GM23338 (cell line): ENCODE data around the gene NOP16. TPM values are rescaled to one million over a fixed set of nuclear protein-coding genes. Genes with fewer than 3 reads are reported as not detected.

Source experiments
- ATAC-seq: fragments of 200-7000 bp; cut with Tn5 transposase; 3 replicates; pipeline ENCODE4 v1.9.1; 2020
- DNase-seq: peaks from one replicate; pipeline ENCODE4 v3.0.0-alpha.2; 2015; ENCODE audit warnings: low spot score
- H2AFZ ChIP-seq: fragments of 200-600 bp; sonication (generic); 2 replicates; pipeline ENCODE4 v1.8.0; 2016; ENCODE audit warnings: antibody characterized with exemption, mild to moderate bottlenecking, moderate library complexity
- H3F3A ChIP-seq: fragments of 200-600 bp; sonication (generic); replicated peaks from 2 replicates; pipeline ENCODE4 v1.8.0; 2017; ENCODE audit warnings: antibody characterized with exemption, mixed run types, low read depth
- H3K27ac ChIP-seq: fragments of 200-600 bp; sonication (generic); 2 replicates; pipeline ENCODE4 v1.6.1; 2016; ENCODE audit warnings: low read depth
- H3K27me3 ChIP-seq: fragments of 200-600 bp; sonication (generic); 2 replicates; pipeline ENCODE4 v1.8.0; 2016; ENCODE audit warnings: mild to moderate bottlenecking, mixed run types, moderate library complexity; ENCODE audit not compliant: insufficient read depth
- H3K36me3 ChIP-seq: fragments of 200-600 bp; sonication (generic); 2 replicates; pipeline ENCODE4 v1.8.0; 2016; ENCODE audit warnings: mild to moderate bottlenecking; ENCODE audit not compliant: insufficient read depth
- H3K4me1 ChIP-seq: fragments of 200-600 bp; sonication (generic); 2 replicates; pipeline ENCODE4 v1.8.0; 2016; ENCODE audit warnings: mild to moderate bottlenecking, moderate library complexity; ENCODE audit not compliant: insufficient read depth
- H3K4me2 ChIP-seq: fragments of 200-600 bp; sonication (generic); 2 replicates; pipeline ENCODE4 v1.7.1; 2017; ENCODE audit warnings: mixed run types
- H3K4me3 ChIP-seq: fragments of 200-600 bp; sonication (generic); 2 replicates; pipeline ENCODE4 v1.6.1; 2016; ENCODE audit warnings: mixed run types
- H3K79me2 ChIP-seq: fragments of 200-600 bp; sonication (generic); replicated peaks from 2 replicates; pipeline ENCODE4 v1.8.0; 2017; ENCODE audit warnings: mild to moderate bottlenecking; ENCODE audit not compliant: insufficient read depth
- H3K9me2 ChIP-seq: fragments of 200-600 bp; sonication (generic); 2 replicates; pipeline ENCODE4 v1.8.0; 2017; ENCODE audit not compliant: insufficient read depth
- H4K20me1 ChIP-seq: fragments of 200-600 bp; sonication (generic); replicated peaks from 2 replicates; pipeline ENCODE4 v1.8.0; 2017; ENCODE audit warnings: mild to moderate bottlenecking; ENCODE audit not compliant: insufficient read depth
- H3K27ac Mint-ChIP-seq: 2 replicates; pipeline ENCODE4 v1.8.0; 2020; ENCODE audit warnings: inconsistent platforms, mild to moderate bottlenecking, moderate library complexity, mixed read lengths
- H3K27me3 Mint-ChIP-seq: 3 replicates; pipeline ENCODE4 v1.8.0; 2022; ENCODE audit warnings: low read depth, mild to moderate bottlenecking, moderate library complexity, mixed read lengths, inconsistent platforms; ENCODE audit not compliant: insufficient read depth, poor library complexity
- H3K36me3 Mint-ChIP-seq: 3 replicates; pipeline ENCODE4 v1.8.0; 2021; ENCODE audit warnings: low read depth, mild to moderate bottlenecking, inconsistent platforms, moderate library complexity, mixed read lengths
- H3K4me1 Mint-ChIP-seq: 3 replicates; pipeline ENCODE4 v1.8.0; 2020; ENCODE audit warnings: mild to moderate bottlenecking, inconsistent platforms, mixed read lengths
- H3K4me3 Mint-ChIP-seq: 3 replicates; pipeline ENCODE4 v1.8.0; 2021; ENCODE audit warnings: moderate library complexity, mild to moderate bottlenecking, inconsistent platforms, mixed read lengths
- H3K9me3 Mint-ChIP-seq: 3 replicates; pipeline ENCODE4 v1.8.0; 2020; ENCODE audit warnings: moderate library complexity, mild to moderate bottlenecking, inconsistent platforms, mixed read lengths
- CREB1 ChIP-seq: fragments of 250-450 bp; sonication (Bioruptor Pico); IDR thresholded peaks from 2 replicates; pipeline ENCODE4 v1.5.0; 2020; ENCODE audit warnings: low read depth, mild to moderate bottlenecking, moderate library complexity
- CTCF ChIP-seq, 2 experiments: fragments of 200-600 bp in 1 of 2; sonication (generic) in 1 of 2; conservative IDR thresholded peaks; 2 replicates each; pipeline versions ENCODE4 v1.5.1 to v1.6.1; 2016 to 2017; ENCODE audit warnings: antibody characterized with exemption in 2 of 2, low read depth in 2 of 2, mild to moderate bottlenecking in 2 of 2, moderate library complexity in 1 of 2
- ETS1 ChIP-seq: IDR thresholded peaks from 2 replicates; pipeline ENCODE4 v1.6.1; 2016; ENCODE audit warnings: antibody characterized with exemption
- EZH2 ChIP-seq: fragments of 200-600 bp; sonication (generic); IDR thresholded peaks from one replicate; pipeline ENCODE4 v1.8.0; 2017; ENCODE audit warnings: antibody characterized with exemption, mild to moderate bottlenecking, low read depth; ENCODE audit not compliant: unreplicated experiment
- EZH2phosphoT487 ChIP-seq: fragments of 200-600 bp; sonication (generic); IDR thresholded peaks from one replicate; pipeline ENCODE4 v1.8.1; 2018; ENCODE audit warnings: antibody characterized with exemption; ENCODE audit not compliant: unreplicated experiment
- JUNB ChIP-seq: IDR thresholded peaks from one replicate; pipeline ENCODE4 v1.6.1; 2016; ENCODE audit warnings: antibody characterized with exemption; ENCODE audit not compliant: unreplicated experiment
- NANOG ChIP-seq: IDR thresholded peaks from 2 replicates; pipeline ENCODE4 v1.6.1; 2016; ENCODE audit warnings: antibody characterized with exemption, borderline replicate concordance
- POLR2AphosphoS5 ChIP-seq: IDR thresholded peaks from 2 replicates; pipeline ENCODE4 v1.6.1; 2016; ENCODE audit warnings: antibody characterized with exemption, low read depth
- STAT1 ChIP-seq: IDR thresholded peaks from one replicate; pipeline ENCODE4 v1.6.1; 2016; ENCODE audit warnings: antibody characterized with exemption; ENCODE audit not compliant: unreplicated experiment
- ZNF114 ChIP-seq: fragments of 250-450 bp; sonication (Bioruptor Pico); IDR thresholded peaks from 2 replicates; pipeline ENCODE4 v1.5.0; 2020; ENCODE audit warnings: mild to moderate bottlenecking, moderate library complexity
- ZNF331 ChIP-seq: fragments of 250-450 bp; sonication (Bioruptor Pico); IDR thresholded peaks from 2 replicates; pipeline ENCODE4 v1.5.0; 2020; ENCODE audit warnings: low read depth, mild to moderate bottlenecking, moderate library complexity
- ZNF462 ChIP-seq: fragments of 250-450 bp; sonication (Bioruptor Pico); IDR thresholded peaks from 2 replicates; pipeline ENCODE4 v1.5.0; 2020; ENCODE audit warnings: mild to moderate bottlenecking, moderate library complexity
- polyA plus RNA-seq: library from polyadenylated mRNA; unstranded; fragments of >200 nt; fragmentation: Nextera tagmentation; extraction: Ambion mirVana; gene quantifications from 2 replicates; pipeline ENCODE4 v1.2.1, GENCODE V29; 2016
- total RNA-seq: library from RNA; depleted of rRNA; stranded (reverse); fragments of >200 nt; shearing (Covaris generic); gene quantifications from 2 replicates; pipeline ENCODE4 v1.2.3, GENCODE V29; 2014
- TF ChIP-seq, protein P1 (sequence below): IDR thresholded peaks from one replicate; pipeline ENCODE4 v1.6.1; 2018; ENCODE audit warnings: antibody characterized with exemption; ENCODE audit not compliant: unreplicated experiment

The NOP16 gene
- total and polyA plus RNA-seq, 2 experiments from 2014 or later: 43.4 to 181 TPM

DNA sequence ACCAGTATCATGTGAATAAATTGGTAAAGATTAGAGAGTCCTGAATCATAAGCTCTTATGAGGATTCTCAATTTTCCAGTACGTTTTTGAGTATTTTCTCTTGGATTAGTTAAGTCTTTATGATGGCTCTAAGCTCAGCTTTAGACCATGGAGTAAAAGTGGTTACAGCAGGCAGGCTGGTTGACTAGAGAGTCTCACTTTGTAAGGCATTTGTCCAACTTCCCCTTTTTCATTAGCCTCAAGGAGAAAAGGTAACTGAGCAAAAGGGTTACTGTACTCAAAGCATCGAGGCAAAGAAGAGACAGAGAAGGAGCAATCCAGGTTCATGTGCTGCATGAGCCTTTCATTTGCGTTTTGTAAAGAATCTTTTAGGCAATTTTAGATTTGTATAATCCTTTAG lies 8.5 kb downstream of the NOP16 start:
- Histone ChIP-seq H3K4me2 (no peak overlapping the region), H3K27ac (no peak overlapping the region), H3K4me1 (no peaks in the 10 kb centered on the region), H3K79me2 (no peaks in the 10 kb centered on the region), H4K20me1 (peaks cover 9% of the 10 kb centered on the region; the same call in 1 of the 2 replicates), H2AFZ (no peak overlapping the region), H3K27me3 (no peaks in the 10 kb centered on the region), H3F3A (no peaks in the 10 kb centered on the region), H3K36me3 (peaks cover 17% of the 10 kb centered on the region), H3K9me2 (no peaks in the 10 kb centered on the region), H3K4me3 (no peak overlapping the region)
- Mint-ChIP-seq H3K4me1 (no peaks in the 10 kb centered on the region), H3K9me3 (no peaks in the 10 kb centered on the region), H3K27ac (no peak overlapping the region), H3K27me3 (peaks cover 2% of the 10 kb centered on the region), H3K36me3 (peaks cover 46% of the 10 kb centered on the region), H3K4me3 (no peak overlapping the region)
- ATAC-seq: no peak
- DNase-seq: no peak
- TF ChIP-seq CTCF (conservative IDR thresholded peaks at IDR 0.05; ENCODE audit: low read depth in 2 of 2) (no peak), JUNB (no peak), ZNF114 (no peak), EZH2phosphoT487 (no peak), EZH2 (no peak), STAT1 (no peak), POLR2AphosphoS5 (no peak), ZNF331 (CRISPR knock-in tag) (no peak), CREB1 (no peak), NANOG (no peak), ETS1 (no peak), ZNF462 (CRISPR knock-in tag) (no peak)
- TF ChIP-seq, protein P1, sequence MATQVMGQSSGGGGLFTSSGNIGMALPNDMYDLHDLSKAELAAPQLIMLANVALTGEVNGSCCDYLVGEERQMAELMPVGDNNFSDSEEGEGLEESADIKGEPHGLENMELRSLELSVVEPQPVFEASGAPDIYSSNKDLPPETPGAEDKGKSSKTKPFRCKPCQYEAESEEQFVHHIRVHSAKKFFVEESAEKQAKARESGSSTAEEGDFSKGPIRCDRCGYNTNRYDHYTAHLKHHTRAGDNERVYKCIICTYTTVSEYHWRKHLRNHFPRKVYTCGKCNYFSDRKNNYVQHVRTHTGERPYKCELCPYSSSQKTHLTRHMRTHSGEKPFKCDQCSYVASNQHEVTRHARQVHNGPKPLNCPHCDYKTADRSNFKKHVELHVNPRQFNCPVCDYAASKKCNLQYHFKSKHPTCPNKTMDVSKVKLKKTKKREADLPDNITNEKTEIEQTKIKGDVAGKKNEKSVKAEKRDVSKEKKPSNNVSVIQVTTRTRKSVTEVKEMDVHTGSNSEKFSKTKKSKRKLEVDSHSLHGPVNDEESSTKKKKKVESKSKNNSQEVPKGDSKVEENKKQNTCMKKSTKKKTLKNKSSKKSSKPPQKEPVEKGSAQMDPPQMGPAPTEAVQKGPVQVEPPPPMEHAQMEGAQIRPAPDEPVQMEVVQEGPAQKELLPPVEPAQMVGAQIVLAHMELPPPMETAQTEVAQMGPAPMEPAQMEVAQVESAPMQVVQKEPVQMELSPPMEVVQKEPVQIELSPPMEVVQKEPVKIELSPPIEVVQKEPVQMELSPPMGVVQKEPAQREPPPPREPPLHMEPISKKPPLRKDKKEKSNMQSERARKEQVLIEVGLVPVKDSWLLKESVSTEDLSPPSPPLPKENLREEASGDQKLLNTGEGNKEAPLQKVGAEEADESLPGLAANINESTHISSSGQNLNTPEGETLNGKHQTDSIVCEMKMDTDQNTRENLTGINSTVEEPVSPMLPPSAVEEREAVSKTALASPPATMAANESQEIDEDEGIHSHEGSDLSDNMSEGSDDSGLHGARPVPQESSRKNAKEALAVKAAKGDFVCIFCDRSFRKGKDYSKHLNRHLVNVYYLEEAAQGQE: no peak
